IPS DF 4.7 (cell line): Measurements from ENCODE around the gene AP3B1.

Experiments used
- DNase-seq: peaks from one replicate; pipeline ENCODE4 v3.0.0-alpha.2; 2013; ENCODE audit warnings: low spot score; ENCODE audit errors: extremely low read depth

The AP3B1 gene

DNA sequence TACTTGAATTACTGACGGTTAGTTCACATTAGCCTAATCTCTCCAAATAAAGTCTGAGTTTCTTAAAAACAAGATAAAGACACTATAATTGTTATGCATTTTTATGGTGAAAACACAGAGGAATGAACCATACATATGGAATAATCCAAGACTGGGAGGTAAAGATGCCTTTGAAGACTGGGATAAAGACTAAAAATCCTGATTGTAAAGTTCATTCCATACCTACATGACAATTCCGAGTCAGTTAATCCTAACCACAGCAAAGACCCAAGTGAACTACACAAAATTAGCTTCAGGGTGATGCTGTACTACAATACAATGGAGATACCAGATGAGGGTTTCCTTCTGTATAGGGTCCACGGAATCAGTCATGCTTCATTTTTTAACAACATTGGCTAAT lies 6.3 kb downstream of the AP3B1 start:
- no peak for DNase-seq

DNA sequence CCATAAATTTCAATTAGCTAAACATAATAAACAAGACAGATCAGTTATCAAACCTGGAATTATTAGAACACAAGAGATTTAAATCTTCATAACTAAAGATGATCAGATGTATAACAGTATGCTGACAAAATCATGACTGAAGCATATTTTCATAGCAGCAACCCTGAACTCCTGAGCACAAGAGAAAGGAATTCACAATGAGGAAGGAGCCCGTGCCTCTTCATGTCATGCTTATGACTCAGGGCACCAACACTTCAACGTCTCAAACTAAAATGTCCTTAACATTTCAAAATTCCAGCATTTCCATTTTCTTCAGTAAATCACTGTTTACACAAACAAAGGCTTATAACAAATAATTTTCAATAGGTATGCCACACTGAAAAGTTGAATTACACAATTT lies 6.7 kb downstream of the AP3B1 start:
- DNase-seq = no peak

DNA sequence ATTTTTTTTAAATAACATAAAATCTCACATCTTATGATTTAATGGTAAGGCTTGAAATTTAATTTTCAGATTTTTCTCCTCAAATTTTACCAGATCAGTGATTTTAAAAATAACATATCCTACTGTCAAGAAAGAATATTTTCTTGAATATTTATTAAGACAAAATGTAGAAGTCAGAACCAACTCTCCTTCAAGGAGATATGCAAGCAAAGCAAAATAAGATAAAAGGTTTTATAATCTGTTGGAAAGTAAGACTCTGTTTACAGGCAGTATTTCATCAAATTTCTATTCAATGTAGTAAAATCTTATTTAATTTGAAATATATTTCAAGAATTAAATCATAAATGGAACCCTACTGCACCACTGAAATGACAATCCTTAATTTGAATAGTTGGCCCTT lies 7.3 kb downstream of the AP3B1 start:
- no peak for DNase-seq

DNA sequence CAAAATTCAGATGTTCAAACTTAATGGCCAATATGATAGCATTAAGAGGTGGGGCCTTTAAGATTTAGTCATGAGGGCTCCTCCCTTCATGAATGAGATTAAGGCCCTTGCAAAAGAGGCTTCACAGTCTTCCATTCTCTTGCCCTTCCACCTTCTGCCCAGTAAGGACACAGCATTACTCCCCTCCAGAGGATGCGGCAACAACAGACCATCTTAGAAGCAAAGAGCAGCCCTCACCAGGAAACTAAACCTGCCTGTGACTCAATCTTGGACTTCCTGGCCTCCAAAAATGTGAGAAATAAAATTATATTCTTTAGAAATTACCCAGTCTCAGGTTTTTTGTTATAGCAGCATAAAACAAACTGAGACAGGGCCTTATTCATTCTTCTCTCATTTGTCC lies 8.2 kb downstream of the AP3B1 start:
- no peak for DNase-seq

DNA sequence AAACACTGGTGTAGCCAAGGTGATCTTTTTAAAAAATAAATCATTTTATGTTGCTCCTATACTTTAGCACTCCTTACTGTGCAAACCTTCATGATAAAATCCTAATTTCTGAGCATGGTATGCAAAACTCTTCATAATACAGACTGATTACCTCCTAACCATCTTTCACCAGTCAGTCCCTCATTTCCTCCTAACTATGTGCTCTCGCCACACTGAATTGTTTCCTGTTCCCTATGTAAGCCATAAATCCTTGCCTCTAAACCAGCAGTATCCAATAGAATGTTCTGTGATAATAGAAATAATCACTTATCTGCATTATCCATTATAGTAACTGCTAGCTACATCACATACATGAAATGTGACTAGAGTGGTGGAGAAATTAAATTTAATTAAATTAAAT lies 10.7 kb downstream of the AP3B1 start:
- DNase-seq = no peak

DNA sequence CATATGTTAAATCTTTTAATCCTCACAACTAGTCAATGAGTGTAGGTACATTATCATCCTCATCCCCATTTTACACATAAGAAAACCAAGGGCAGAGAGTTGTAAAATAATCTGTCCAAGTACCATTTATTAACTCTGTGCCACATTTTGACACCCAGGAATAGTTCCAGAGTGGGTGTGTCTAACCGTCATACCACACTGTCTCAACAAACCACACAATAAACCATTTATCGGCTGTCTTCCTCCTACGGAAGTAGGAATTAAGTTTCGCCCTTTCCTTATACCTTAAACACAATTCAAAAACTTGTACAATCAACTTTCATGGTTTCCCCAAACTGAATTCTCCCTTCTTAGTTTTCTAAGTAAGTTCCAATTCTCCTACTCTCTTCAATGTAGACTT lies 11.4 kb downstream of the AP3B1 start:
- DNase-seq = no peak

DNA sequence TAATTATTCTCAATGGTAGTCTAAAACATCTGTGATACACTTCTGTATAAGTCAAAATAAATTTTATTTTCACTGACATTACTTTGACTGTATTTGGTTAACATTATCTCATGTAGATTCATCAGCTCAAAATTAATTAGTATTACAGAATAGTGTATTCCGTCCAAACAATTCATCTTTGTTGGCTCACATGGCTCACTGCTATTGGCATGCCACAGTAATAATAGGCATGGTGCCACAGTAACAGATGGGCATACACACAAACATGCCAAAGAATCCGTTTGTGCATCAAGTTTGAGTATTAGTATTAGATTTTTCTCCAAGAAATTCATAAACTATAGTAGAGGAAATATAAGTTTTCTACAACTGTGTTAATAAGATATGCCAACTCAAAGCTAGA lies 14.2 kb downstream of the AP3B1 start:
- DNase-seq = no peak

DNA sequence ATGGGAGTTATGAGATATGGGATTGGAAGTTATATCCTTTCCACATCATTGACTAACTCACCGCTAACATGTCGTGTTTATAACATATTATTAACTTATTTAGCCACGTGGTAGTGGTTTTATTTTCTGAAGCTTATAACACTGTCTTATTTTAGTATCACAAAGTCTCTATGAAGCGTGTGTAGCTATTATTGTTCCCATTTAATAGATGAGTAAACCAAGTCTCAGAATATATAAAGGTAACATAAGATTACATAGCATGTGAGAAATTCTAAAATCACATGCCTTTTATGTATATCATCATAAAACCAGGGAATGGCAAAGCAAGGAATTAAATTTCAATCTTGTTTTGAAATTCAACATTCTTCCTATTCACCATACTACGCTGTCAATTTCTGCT lies 15.3 kb downstream of the AP3B1 start:
- DNase-seq = no peak

DNA sequence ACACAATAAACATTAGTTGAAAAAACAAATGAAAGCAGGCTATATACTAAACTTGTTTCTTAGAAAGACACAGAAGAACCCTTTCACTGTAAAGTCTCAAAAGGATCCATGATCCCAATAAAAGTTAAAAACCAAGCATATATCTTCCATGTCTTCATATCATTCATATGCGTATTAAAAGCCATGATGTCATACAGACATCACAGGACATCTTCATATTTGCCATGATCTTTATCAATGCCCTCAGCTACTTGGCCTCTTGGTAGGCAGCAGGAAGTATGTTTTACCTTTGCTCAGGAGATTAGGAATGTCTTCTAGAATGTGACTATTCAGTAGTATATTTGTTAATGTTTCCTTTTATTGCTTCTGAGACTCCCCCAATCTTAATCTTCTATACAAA lies 16.8 kb downstream of the AP3B1 start:
- DNase-seq = no peak

DNA sequence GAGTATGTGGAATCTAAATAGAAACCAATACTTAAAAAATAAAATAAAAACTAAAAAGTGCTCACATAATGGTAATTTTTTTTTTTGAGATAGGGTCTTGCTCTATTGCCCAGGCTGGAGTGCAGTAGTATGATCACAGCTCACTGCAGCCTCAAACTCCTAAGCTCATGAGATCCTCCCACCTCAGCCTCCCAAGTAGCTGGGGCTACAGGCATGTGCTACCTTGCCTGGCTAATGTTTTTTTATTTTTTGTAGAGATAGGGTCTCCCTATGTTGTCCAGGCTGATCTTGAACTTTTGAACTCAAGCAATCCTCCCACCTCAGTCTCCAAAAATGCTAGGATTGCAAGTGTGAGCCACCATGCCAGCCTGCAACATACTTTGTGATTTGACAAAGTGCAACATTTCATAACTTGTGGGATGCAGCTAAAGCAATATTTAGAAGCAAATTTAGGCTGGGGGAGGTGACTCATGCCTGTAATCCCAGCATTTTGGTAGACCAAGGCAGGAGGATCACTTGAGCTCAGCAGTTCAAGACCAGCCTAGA lies 18.4 kb downstream of the AP3B1 start:
- no peak for DNase-seq

DNA sequence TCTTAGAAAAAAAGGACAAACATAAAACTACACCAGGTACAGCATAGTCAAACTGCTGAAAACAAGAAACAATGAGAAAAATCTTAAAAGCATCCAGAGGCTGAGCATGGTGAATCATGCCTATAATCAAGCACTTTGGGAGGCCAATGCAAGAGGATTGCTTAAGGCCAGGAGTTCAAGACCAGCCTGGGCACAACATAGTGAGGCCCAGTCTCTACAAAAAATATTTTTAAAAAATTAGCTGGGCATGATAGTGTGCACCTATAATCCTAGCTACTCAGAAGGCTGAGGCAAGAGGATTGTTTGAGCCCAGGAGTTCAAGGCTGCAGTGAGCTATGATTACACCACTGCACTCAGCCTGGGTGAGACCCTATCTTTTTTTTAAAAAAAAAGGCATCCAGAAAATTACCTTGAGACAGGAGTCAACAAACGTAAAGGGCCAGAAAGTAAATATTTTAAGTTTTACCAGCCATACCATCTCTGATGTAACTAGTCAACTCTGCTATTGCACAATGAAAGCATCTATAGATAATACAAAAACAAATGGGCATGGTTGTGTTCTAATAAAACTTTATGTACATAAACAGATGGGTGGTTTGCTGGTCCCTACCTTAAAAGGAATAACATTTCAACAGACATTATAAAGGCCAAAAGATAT lies 19.8 kb downstream of the AP3B1 start:
- DNase-seq = no peak

DNA sequence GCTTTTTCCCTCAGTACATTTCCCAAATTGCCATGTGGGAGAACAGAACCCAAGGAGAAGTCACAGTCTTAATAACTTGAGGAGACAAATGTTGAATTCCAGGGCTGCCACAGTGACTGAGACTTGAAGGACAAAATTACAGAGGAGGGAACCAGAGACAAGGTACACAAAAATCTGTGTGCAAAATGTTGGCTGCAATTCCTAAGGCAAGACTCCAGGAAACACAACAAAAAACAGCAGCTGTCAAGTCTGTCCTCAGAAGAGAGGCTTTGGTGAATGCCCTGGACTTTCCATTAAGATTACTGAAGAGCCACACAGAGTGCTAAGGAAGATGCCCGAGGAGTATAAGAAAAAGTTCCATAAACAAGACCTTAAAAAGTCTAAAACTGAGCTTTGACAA lies 21.1 kb downstream of the AP3B1 start:
- DNase-seq = no peak

DNA sequence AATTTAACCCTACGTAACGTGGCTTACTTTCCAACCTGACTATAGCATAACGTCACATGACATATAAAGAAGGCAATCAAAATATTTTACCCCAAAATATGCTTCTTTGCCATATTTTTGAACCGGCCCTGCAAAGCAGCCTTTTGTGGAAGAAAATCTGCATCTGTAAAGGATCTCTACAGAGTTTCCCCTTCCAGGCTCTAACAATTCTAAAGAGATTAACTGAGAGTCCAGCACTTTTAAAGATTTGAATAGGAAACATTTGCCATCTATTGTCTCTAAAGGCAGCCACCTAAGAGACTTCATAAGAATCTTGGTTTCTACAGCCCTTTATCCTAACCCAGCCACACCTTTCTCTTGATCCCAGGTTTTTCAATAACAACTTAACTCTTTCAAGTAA lies 22.7 kb downstream of the AP3B1 start:
- no peak for DNase-seq

DNA sequence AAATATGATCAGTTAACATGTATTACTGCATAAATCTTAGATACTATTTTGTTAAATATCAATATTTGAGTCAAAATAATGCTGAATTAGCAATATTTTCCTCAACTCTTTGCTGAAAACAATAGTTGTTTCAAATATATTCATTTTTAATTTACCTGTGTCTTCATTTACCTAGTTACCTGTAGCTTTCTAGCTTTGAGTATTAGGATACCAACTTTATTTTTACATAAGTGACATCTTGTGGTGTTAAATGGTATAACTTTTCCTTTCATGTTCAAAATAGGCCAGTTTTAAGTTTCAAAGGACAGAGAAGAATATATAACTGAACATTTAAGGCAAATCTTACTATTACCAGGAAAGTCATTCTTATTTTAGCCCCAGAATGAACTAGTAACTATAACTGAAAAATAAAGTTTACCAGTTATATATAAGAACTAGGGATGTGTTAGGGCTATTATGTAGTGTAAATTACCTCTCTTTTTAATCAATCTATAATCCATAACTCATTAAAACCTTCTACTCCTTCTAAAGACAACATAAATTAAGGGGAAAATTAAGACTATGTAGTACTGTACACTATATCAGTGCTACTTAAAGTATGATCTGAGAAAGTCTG lies 25.3 kb downstream of the AP3B1 start:
- DNase-seq = no peak

DNA sequence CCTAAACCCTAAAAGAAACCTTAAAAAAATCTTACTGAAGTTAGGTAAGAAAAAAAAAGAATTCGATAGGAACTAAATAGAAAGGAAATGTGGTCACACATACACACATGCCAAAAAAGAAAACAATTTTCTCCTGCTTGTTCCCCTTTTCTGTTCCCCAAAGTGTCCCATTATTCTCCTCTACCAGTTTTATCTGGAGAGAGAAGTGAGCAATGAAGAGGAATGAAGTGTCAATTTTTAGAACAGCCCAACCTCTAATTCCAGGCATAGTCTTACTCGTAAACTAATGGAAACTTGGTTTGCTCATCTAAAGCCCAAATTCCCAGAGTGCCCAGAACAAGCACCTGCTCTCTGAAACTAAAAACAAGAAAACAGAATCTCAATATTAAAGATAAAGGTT lies 26.1 kb downstream of the AP3B1 start:
- no peak for DNase-seq

DNA sequence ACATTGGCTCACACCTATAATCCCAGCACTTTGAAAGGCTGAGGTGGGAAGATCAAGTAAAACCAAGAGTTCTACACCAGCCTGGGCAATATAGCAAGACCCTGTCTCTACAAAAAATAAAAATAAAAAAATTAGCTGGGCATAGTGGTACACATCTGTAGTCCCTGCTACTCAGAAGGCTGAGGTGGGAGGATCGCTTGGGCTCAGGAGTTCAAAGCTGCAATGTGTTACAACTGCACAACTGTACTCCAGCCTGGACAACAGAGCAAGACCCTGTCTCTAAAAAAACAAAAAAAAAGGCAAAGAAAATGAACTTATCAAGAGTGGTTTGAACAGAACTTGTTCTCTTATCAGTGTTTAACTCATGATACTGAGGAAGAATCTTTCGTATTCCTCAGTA lies 29.3 kb downstream of the AP3B1 start:
- DNase-seq = no peak

DNA sequence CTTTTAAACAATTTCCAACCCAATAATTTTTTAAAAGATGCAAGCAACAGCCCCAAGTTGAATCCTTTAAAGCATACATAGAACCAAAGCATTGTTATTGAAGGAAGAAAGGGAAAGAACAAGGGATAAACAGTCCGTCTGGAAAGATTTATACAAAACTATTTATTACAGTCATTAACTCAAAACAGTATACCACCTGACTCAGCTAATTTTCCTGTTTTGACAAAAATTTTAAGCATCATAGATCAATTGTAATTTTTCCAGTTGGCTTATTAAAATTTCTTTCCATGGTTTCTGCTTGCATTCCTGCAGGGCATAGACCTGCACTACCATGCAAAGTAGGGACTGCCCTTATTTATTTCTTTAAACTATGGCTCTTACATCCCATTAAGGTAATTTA lies 29.9 kb downstream of the AP3B1 start:
- no peak for DNase-seq

DNA sequence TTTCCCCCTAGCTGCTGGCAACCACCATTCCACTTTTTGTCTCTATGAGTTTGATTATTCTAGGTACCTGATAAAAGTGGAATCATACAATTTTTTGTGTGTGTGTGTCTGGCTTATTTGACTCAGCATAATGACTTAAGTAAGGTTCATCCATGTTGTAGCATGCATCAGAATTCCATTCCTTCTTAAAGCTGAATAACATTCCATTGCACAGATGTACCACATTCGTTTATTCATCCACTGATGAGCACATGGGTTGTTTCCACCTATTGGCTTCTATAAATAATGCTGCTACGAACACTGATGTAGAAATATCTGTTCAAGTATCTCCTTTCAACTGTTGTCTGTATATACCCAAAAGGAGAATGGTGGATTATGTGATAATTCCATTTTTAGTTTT lies 33.7 kb downstream of the AP3B1 start:
- DNase-seq = no peak

DNA sequence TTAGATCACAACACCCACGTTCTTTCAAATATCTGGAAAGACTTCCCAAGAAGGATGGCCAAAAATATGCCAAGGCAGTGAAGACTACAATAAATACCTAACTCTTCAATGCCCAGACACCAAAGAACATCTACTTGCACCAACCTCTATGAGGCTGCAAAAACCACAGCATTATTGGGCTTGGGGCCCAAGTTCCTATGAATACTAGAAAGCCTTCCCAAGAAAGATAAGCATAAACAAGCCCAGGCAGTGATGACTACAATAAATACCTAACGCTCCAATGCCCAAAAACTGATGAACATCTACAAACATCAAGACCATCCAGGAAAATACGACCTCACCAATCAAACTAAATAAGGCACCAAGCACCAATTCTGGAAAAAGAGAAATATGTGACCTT lies 41.3 kb downstream of the AP3B1 start:
- no peak for DNase-seq

DNA sequence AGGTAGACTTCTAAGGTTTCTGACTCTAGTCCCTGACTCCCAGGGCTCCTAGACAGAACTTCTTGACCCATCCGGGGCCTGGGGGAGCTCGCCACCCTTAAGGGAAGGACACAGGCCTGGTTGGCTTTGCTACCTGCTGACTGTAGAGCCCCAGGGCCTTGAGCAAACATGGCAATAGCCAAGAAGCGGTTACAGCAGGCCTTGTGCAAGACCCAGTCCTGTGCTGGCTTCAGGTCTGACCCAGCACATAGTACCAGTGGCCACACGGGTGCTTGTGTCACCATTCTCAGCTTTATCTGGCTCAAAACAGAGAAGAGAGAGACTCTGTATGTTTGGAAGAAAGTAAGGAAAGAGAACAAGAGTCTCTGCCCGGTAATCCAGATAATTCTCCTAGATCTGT lies 41.8 kb downstream of the AP3B1 start:
- DNase-seq = no peak

DNA sequence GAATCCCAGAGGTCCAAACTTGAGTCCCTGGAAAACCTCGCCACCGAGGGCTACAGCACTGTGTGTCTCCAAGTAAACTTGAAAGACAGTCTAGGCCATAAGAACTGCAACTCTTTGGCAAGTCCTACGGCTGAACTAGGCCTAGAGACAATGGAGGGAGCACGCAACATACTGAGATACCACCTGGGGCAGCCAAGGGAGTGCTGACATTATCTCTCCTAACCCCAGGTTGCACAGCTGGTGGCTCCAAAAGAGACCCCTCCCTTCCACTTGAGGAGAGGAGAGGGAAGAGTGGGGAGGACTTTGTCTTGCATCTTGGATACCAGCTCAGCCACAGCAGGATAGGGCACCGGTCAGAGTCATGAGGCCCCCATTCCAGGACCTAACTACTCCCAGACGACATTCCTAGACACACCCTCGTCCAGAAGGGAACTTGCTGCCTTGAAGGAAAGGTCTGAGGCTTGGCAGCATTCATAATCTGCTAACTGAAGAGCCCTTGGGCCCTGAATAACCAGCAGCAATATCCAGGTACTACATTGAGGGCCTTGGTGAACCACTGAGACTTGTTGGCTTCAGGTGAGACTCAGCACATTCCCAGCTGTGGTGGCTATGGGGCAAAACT lies 42.7 kb downstream of the AP3B1 start:
- no peak for DNase-seq

DNA sequence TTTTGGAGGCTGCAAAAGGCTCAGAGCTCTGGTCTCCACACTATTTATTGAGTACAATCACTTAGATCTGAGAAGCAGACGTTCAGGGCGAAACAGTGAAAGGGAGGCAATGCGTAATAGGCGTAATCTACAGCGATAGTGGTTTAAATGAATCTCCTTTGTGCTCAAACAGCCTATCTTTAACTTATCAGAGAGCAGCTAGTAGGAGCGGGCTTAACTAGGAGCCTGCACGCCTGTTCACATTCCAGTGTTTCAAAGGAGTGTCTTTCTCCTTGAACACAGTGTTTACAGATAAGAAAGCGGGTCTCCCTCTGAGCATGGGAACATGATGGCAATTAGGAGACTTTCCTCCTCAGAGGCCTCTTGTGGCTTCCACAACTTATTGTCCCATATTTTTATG lies 49.4 kb downstream of the AP3B1 start:
- DNase-seq = no peak

DNA sequence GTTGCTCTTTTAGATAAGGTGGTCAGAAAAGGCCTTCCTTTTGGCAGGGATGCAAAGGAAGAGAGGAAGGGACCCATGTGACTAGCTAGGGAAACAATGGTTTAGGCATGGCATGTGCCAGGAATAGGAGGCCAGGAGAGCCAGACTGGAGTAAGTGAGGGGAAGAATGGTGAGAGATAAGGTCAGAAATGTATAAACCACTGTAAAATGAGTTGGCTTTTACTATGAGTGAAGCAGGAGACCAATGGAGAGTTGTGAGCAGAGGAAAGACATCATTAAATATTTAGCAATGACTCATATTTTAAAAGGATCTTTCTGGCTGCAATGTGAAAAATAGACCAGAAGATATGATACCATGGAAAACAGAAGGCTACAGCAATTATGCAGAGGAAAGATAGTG lies 50.9 kb downstream of the AP3B1 start:
- DNase-seq = no peak
